IMR-90 (cell line): Measurements from ENCODE around the gene AXIN1. TPM values are rescaled to one million over a fixed set of nuclear protein-coding genes. Genes with fewer than 3 reads are reported as not detected.
A peak's percentile ranks its signal among the peaks of the same experiment; 100 is the strongest.
"Not testable (repeated sequence)": the region's sequence is repeated elsewhere in the genome, so short reads cannot be mapped to it uniquely, and the experiment has no call there.

Experiments
- ATAC-seq: fragments of 200-7000 bp; cut with Tn5 transposase; 2 replicates; pipeline ENCODE4 v1.9.1; 2020; ENCODE audit warnings: low read depth, mild to moderate bottlenecking, moderate library complexity
- BruUV-seq: library from RNA; stranded (reverse); fragments of 400-500 nt; replicated peaks from 2 replicates; lab custom pipeline; 2021; lab: Mats Ljungman, UMichigan
- CTCF ChIA-PET: fragments of 300-600 bp; formaldehyde crosslinking; extraction: SDS; loops from one replicate; lab custom pipeline; 2021; ENCODE audit warnings: antibody characterized with exemption; lab: Yijun Ruan, JAX
- POLR2A ChIA-PET: fragments of 300-600 bp; sonication (Branson Sonifier 250); formaldehyde crosslinking; loops from one replicate; lab custom pipeline; 2022; ENCODE audit warnings: antibody characterized with exemption; ENCODE audit not compliant: unreplicated experiment; lab: Charles Lee
- DNase-seq: peaks from one replicate; pipeline ENCODE4 v3.0.0; 2013
- H2AFZ ChIP-seq: replicated peaks from 2 replicates; pipeline ENCODE3; 2013; ENCODE audit warnings: low read length, mild to moderate bottlenecking; ENCODE audit not compliant: poor library complexity
- H2AK5ac ChIP-seq: 2 replicates; pipeline ENCODE4 v1.6.1; 2013; ENCODE audit warnings: low read depth, low read length, inconsistent platforms
- H2AK9ac ChIP-seq: replicated peaks from 2 replicates; pipeline ENCODE3; 2013; ENCODE audit warnings: mild to moderate bottlenecking, low read depth, low read length, moderate library complexity; ENCODE audit not compliant: poor library complexity
- H2BK120ac ChIP-seq: 2 replicates; pipeline ENCODE4 v1.6.1; 2013; ENCODE audit warnings: low read depth, low read length, inconsistent platforms
- H2BK15ac ChIP-seq: 3 replicates; pipeline ENCODE4 v1.6.1; 2013; ENCODE audit warnings: low read depth, low read length, inconsistent platforms
- H2BK20ac ChIP-seq: 2 replicates; pipeline ENCODE4 v1.6.1; 2013; ENCODE audit warnings: low read depth, mild to moderate bottlenecking, inconsistent platforms, low read length, moderate library complexity
- H2BK5ac ChIP-seq: 2 replicates; pipeline ENCODE4 v1.6.1; 2013; ENCODE audit warnings: mild to moderate bottlenecking, low read depth, low read length, inconsistent platforms; ENCODE audit not compliant: poor library complexity, severe bottlenecking
- H3K14ac ChIP-seq: replicated peaks from 2 replicates; pipeline ENCODE4 v1.6.1; 2013; ENCODE audit warnings: low read depth, low read length, inconsistent platforms
- H3K18ac ChIP-seq: 2 replicates; pipeline ENCODE4 v1.6.1; 2013; ENCODE audit warnings: low read depth, low read length, control low read depth
- H3K23ac ChIP-seq: 2 replicates; pipeline ENCODE4 v1.6.1; 2013; ENCODE audit warnings: low read depth, low read length, inconsistent platforms
- H3K27ac ChIP-seq: 2 replicates; pipeline ENCODE4 v1.5.1; 2013; ENCODE audit warnings: mild to moderate bottlenecking, control low read depth, low read length; ENCODE audit not compliant: insufficient read depth
- H3K27me3 ChIP-seq: 2 replicates; pipeline ENCODE4 v1.6.1; 2013; ENCODE audit warnings: low read length; ENCODE audit not compliant: control insufficient read depth, insufficient read depth
- H3K36me3 ChIP-seq: 2 replicates; pipeline ENCODE4 v1.6.1; 2013; ENCODE audit warnings: low read length, mixed read lengths; ENCODE audit not compliant: control insufficient read depth, insufficient read depth
- H3K4ac ChIP-seq: 2 replicates; pipeline ENCODE4 v1.6.1; 2013; ENCODE audit warnings: low read depth, low read length, inconsistent platforms
- H3K4me1 ChIP-seq: 2 replicates; pipeline ENCODE4 v1.6.1; 2013; ENCODE audit warnings: low read length, mixed read lengths; ENCODE audit not compliant: control insufficient read depth, insufficient read depth
- H3K4me2 ChIP-seq: 2 replicates; pipeline ENCODE4 v1.6.1; 2013; ENCODE audit warnings: low read depth, mild to moderate bottlenecking, control low read depth, low read length, moderate library complexity
- H3K4me3 ChIP-seq: 2 replicates; pipeline ENCODE4 v1.5.1; 2013; ENCODE audit warnings: low read depth, mild to moderate bottlenecking, control low read depth, low read length, moderate library complexity; ENCODE audit not compliant: insufficient read depth
- H3K56ac ChIP-seq: 2 replicates; pipeline ENCODE4 v1.6.1; 2013; ENCODE audit warnings: low read length, inconsistent platforms; ENCODE audit not compliant: insufficient read depth; ENCODE audit errors: extremely low read depth
- H3K79me1 ChIP-seq, 2 experiments: 2 replicates each; pipeline ENCODE4 v1.6.1; 2013; ENCODE audit warnings: low read length in 2 of 2, inconsistent platforms in 1 of 2, low read depth in 1 of 2
- H3K9ac ChIP-seq: 2 replicates; pipeline ENCODE4 v1.6.1; 2013; ENCODE audit warnings: low read depth, low read length, control low read depth
- H3K9me1 ChIP-seq: 2 replicates; pipeline ENCODE4 v1.6.1; 2013; ENCODE audit warnings: low read length, inconsistent platforms; ENCODE audit not compliant: insufficient read depth
- H3K9me3 ChIP-seq: 2 replicates; pipeline ENCODE4 v1.6.1; 2013; ENCODE audit warnings: low read length; ENCODE audit not compliant: control insufficient read depth, insufficient read depth
- H4K20me1 ChIP-seq: 2 replicates; pipeline ENCODE4 v1.6.1; 2013; ENCODE audit warnings: low read length, inconsistent platforms; ENCODE audit not compliant: insufficient read depth
- H4K5ac ChIP-seq: 2 replicates; pipeline ENCODE4 v1.6.1; 2013; ENCODE audit warnings: mild to moderate bottlenecking, low read depth, low read length, control low read depth
- H4K8ac ChIP-seq, 2 experiments: 2 replicates each; pipeline ENCODE4 v1.6.1; 2013; ENCODE audit warnings: low read depth in 2 of 2, low read length in 2 of 2, control low read depth in 1 of 2, inconsistent platforms in 1 of 2
- H4K91ac ChIP-seq: 2 replicates; pipeline ENCODE4 v1.6.1; 2013; ENCODE audit warnings: low read depth, low read length, inconsistent platforms; ENCODE audit not compliant: insufficient read depth
- ELK1 ChIP-seq: fragments of 150-350 bp; IDR thresholded peaks from 2 replicates; pipeline ENCODE4 v1.6.1; 2016; ENCODE audit warnings: low read depth, mild to moderate bottlenecking, low read length, moderate library complexity, borderline replicate concordance
- MXI1 ChIP-seq: IDR thresholded peaks from 2 replicates; pipeline ENCODE4 v1.6.1; 2012; ENCODE audit warnings: low read depth, mild to moderate bottlenecking, low read length, moderate library complexity, borderline replicate concordance
- NFE2L2 ChIP-seq: fragments of 150-350 bp; IDR thresholded peaks from 2 replicates; pipeline ENCODE4 v1.6.1; 2016; ENCODE audit warnings: low read depth, mild to moderate bottlenecking, low read length
- RCOR1 ChIP-seq: IDR thresholded peaks from 2 replicates; pipeline ENCODE4 v1.6.1; 2012; ENCODE audit warnings: mild to moderate bottlenecking, low read length, improper control_type of control experiment; ENCODE audit not compliant: insufficient replicate concordance
- WGBS, 2 experiments: methylation state at CpG; one replicate each; pipeline versions ENCODE4 v1.1.5 to v1.1.7; 2013; ENCODE audit warnings: missing lambda C conversion rate in 2 of 2; ENCODE audit not compliant: insufficient read length in 1 of 2; ENCODE audit errors: extremely low coverage in 2 of 2; 5-methylcytosine and 5-hydroxymethylcytosine counted together
- dilution Hi-C: fragments of 300-500 bp; cut with HindIII; formaldehyde crosslinking; loops from one replicate; pipeline ENCODE4 v1.14.3; 2018; ENCODE audit warnings: low sequenced_read_pairs; ENCODE audit not compliant: unreplicated experiment
- in situ Hi-C: fragments of 300-500 bp; cut with MboI; formaldehyde crosslinking; loops from 3 replicates; pipeline ENCODE4 v1.14.3; 2019; ENCODE audit warnings: low sequenced_read_pairs, inconsistent platforms, mixed read lengths
- intact Hi-C: fragments of 100-400 bp; cut with micrococcal nuclease; formaldehyde crosslinking; loops from 2 replicates; pipeline ENCODE4 v1.10.0; 2022
- polyA plus RNA-seq, 3 experiments: library from polyadenylated mRNA; depleted of rRNA; stranded (reverse); fragments of >200 nt; gene quantifications; 2 replicates each; pipeline ENCODE4 v1.2.3, GENCODE V29; 2012; ENCODE audit warnings: low replicate concordance in 1 of 3
- total RNA-seq: library from RNA; depleted of rRNA; stranded (reverse); fragments of >200 nt; gene quantifications from 2 replicates; pipeline ENCODE4 v1.2.3, GENCODE V29; 2012

Gene AXIN1
- total and polyA plus RNA-seq, 2 of the 4 experiments (the other 2 are of a cell fraction), result 10.9 to 14.2 TPM

- intact Hi-C loops (no loop called here), in situ Hi-C loops (no loop called here), dilution Hi-C loops (no loop called here)
- Histone ChIP-seq H3K4me2 (no peak overlapping the region), H3K14ac (no peak overlapping the region), H3K27ac (no peak overlapping the region), H2BK20ac (no peak overlapping the region), H3K4ac (no peak overlapping the region), H3K4me1 (no peaks in the 10 kb centered on the region), H3K4me3 (no peak overlapping the region), H3K9me3 (no peaks in the 10 kb centered on the region), H3K36me3 (peaks cover 19% of the 10 kb centered on the region), H2AFZ (no peak overlapping the region), H2AK9ac (no peak overlapping the region), H3K9ac (no peak overlapping the region), H4K91ac (no peak overlapping the region), H2BK120ac (no peak overlapping the region), H3K9me1 (no peaks in the 10 kb centered on the region), H3K27me3 (no peaks in the 10 kb centered on the region), H3K56ac (no peak overlapping the region), H2AK5ac (no peak overlapping the region), H2BK5ac (no peak overlapping the region), H3K18ac (no peak overlapping the region), H3K23ac (no peak overlapping the region), H3K79me1 (no peaks in the 10 kb centered on the region), H2BK15ac (no peak overlapping the region), H4K20me1 (no peaks in the 10 kb centered on the region), H4K5ac (no peak overlapping the region), H4K8ac (no peak overlapping the region)
- ChIA-PET CTCF (interaction anchor here (0.5 to 2.2 kb wide), 3 partner anchors 64 to 266 kb away, joined by 3 to 10 read pairs (median 8); no protein-coding TSS in a partner anchor), POLR2A (no interaction called here)
- no peak for DNase-seq
- no peak for ATAC-seq
- TF ChIP-seq RCOR1 (no peak), MXI1 (no peak), NFE2L2 (no peak), ELK1 (no peak)
- 70% methylated on average over 7 of the region's 20 CpGs; no CpG with 5 or more reads in 1 of the 2 experiments for WGBS, 2 experiments
- no TSS peak for BruUV-seq
Observed at GRCh38 chr16:363110-363765, 10.7 kb upstream of the AXIN1 start.

- H3K9me3 ChIP-seq, H2BK20ac ChIP-seq, H3K27ac ChIP-seq, H3K23ac ChIP-seq, H3K27me3 ChIP-seq, H3K4me3 ChIP-seq, intact Hi-C loops, DNase-seq, H2AK9ac ChIP-seq, BruUV-seq, H2BK120ac ChIP-seq, H2BK15ac ChIP-seq, H2AFZ ChIP-seq, in situ Hi-C loops, H3K14ac ChIP-seq, POLR2A ChIA-PET, H4K20me1 ChIP-seq, H3K4me2 ChIP-seq, H4K91ac ChIP-seq, H3K18ac ChIP-seq, H3K4me1 ChIP-seq, dilution Hi-C loops, H3K9ac ChIP-seq, H3K79me1 ChIP-seq, H4K5ac ChIP-seq, H3K4ac ChIP-seq, H3K56ac ChIP-seq, H4K8ac ChIP-seq, H3K9me1 ChIP-seq, H2BK5ac ChIP-seq, H2AK5ac ChIP-seq: not testable (repeated sequence)
- ATAC-seq, result peak; percentile 10
- 60% methylated on average over 1 of the region's 24 CpGs; no CpG with 5 or more reads in 1 of the 2 experiments for WGBS, 2 experiments
- H3K36me3 ChIP-seq, result peaks cover 13% of the 10 kb centered on the region
- CTCF ChIA-PET, result interaction anchor here (0.5 to 2.2 kb wide), 9 partner anchors 8 to 266 kb away, joined by 3 to 10 read pairs (median 4); partner anchors contain the start of gene MRPL28
Observed at GRCh38 chr16:362702-362999, 10.1 kb upstream of the AXIN1 start.
